ENCODE results near the gene ZNF521. TPM values are rescaled to one million over a fixed set of nuclear protein-coding genes. Genes with fewer than 3 reads are reported as not detected.
"Not testable (repeated sequence)": the region's sequence is repeated elsewhere in the genome, so short reads cannot be mapped to it uniquely, and the experiment has no call there.

Gene ZNF521
- total RNA-seq, 1 donor from 2014 or later = 10.3 TPM

DNA sequence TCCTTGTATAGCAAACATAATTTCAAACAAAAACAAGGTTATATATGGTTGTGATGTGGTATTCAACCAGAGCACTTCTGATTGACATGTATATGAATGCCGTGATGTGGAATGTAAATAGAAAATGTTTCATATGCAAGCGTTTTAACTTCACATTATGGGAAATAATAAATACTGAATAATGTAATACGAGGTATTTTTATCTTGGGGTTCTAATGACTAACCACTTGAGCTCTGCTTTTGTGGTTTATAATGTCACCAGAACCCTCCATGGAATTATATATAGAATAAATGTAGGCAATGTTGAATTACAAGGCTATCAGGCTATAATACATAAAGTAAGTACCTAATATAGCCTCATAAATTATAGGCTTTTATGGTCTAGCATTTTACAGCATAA lies 72.4 kb downstream of the ZNF521 start:
- no peak overlapping the region for H3K4me3 ChIP-seq
- H3K4me1 ChIP-seq = peaks cover 79% of the 10 kb centered on the region
- TF ChIP-seq, protein P1, sequence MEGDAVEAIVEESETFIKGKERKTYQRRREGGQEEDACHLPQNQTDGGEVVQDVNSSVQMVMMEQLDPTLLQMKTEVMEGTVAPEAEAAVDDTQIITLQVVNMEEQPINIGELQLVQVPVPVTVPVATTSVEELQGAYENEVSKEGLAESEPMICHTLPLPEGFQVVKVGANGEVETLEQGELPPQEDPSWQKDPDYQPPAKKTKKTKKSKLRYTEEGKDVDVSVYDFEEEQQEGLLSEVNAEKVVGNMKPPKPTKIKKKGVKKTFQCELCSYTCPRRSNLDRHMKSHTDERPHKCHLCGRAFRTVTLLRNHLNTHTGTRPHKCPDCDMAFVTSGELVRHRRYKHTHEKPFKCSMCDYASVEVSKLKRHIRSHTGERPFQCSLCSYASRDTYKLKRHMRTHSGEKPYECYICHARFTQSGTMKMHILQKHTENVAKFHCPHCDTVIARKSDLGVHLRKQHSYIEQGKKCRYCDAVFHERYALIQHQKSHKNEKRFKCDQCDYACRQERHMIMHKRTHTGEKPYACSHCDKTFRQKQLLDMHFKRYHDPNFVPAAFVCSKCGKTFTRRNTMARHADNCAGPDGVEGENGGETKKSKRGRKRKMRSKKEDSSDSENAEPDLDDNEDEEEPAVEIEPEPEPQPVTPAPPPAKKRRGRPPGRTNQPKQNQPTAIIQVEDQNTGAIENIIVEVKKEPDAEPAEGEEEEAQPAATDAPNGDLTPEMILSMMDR (IDR thresholded peaks at IDR 0.05; ENCODE audit: borderline replicate concordance) = no peak
- H3K27ac ChIP-seq (replicated peaks) = no peak overlapping the region
- no peaks in the 10 kb centered on the region for H3K36me3 ChIP-seq
- H3K9me3 ChIP-seq (replicated peaks) = no peaks in the 10 kb centered on the region
- no peaks in the 10 kb centered on the region for H3K27me3 ChIP-seq (ENCODE audit: low read depth)
- no peak for DNase-seq
- intact Hi-C loops (cut with micrococcal nuclease) = no loop called here

DNA sequence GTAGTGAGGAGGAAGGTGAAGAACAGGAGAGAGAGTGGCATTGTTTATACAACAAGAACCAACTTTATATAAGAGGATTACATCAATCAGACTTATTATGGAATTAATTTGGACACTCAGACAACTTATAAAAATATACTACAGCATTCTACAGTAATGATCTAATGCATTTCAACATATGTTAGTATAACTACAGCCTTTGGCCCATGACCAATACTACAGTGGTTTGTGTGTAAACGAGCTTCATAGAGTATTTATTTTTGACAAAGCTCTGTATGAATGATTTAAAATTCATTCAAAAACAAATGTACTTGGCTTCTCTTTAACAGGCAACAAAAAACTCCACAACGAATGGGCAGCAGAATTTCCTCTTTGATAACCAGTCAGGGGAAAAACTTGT lies 72.8 kb downstream of the ZNF521 start:
- intact Hi-C loops (cut with micrococcal nuclease) = no loop called here
- peaks cover 75% of the 10 kb centered on the region for H3K4me1 ChIP-seq

DNA sequence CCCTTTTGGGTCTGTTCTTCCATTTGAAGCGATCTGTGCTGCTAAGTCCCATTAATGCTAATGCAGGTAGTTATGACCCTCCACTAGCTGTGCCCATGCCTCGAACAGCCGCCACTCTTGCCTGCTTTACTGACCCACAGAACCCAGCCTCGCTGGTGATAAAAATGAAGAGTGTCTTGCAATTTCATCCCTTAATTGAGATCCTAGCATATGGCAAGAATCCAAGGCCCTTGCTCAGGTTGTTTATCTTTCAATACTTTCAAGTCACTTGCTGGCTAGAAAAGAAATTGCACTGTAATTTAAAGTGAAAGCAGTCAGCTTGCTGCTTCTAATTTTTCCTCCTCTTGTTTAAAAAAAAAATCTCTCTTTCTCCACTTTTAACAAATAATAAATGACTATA lies 73.6 kb downstream of the ZNF521 start:
- no peak overlapping the region for H3K27ac ChIP-seq (replicated peaks)
- peaks cover 67% of the 10 kb centered on the region for H3K4me1 ChIP-seq
- no peaks in the 10 kb centered on the region for H3K36me3 ChIP-seq
- H3K9me3 ChIP-seq (replicated peaks) = no peaks in the 10 kb centered on the region
- H3K27me3 ChIP-seq (ENCODE audit: low read depth) = no peaks in the 10 kb centered on the region
- TF ChIP-seq, protein P1 (IDR thresholded peaks at IDR 0.05; ENCODE audit: borderline replicate concordance) = no peak
- DNase-seq = no peak
- H3K4me3 ChIP-seq = peak overlapping the region; percentile 27
- intact Hi-C loops (cut with micrococcal nuclease) = no loop called here

More for the DNA sequence above, 72.8 kb downstream of the ZNF521 start:
- H3K27me3 ChIP-seq (ENCODE audit: low read depth) = no peaks in the 10 kb centered on the region
- H3K9me3 ChIP-seq (replicated peaks) = no peaks in the 10 kb centered on the region
- TF ChIP-seq, protein P1 (IDR thresholded peaks at IDR 0.05; ENCODE audit: borderline replicate concordance) = no peak
- DNase-seq = no peak
- no peak overlapping the region for H3K27ac ChIP-seq (replicated peaks)
- H3K36me3 ChIP-seq = no peaks in the 10 kb centered on the region
- H3K4me3 ChIP-seq = no peak overlapping the region

DNA sequence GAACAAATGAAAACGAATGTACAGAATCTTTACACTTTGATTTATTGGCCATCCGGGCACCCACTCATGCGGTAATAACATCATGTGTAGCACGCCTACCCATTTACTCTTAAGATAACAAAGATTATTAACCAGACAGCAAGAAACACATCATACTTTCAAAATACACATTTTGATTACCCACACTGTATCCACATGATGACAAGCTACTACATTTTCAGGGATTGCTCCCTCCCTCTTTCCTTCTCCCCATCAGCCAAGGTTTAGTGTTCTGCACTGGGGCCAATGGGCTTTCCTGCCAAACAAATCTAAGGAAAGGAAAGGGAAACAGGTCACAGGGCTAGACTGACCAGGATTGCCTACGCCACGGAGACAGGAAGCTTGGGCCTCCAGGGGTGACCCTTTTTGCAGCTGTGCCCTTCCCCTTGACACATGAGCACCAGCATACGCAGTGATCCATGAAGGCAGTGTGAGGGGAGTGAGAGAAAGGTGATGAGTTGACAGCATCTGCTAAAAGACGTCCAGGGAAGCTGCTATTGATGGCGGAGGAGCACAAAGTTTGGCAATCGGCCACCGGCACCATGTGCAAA lies 76.5 kb downstream of the ZNF521 start:
- Histone ChIP-seq H3K27me3 (ENCODE audit: low read depth) (no peaks in the 10 kb centered on the region), H3K9me3 (replicated peaks) (no peaks in the 10 kb centered on the region), H3K4me1 (peaks cover 40% of the 10 kb centered on the region), H3K27ac (replicated peaks) (no peak overlapping the region), H3K36me3 (peaks cover 10% of the 10 kb centered on the region), H3K4me3 (no peak overlapping the region)
- TF ChIP-seq, protein P1 (IDR thresholded peaks at IDR 0.05; ENCODE audit: borderline replicate concordance) = no peak
- DNase-seq = no peak
- intact Hi-C loops (cut with micrococcal nuclease) = no loop called here

DNA sequence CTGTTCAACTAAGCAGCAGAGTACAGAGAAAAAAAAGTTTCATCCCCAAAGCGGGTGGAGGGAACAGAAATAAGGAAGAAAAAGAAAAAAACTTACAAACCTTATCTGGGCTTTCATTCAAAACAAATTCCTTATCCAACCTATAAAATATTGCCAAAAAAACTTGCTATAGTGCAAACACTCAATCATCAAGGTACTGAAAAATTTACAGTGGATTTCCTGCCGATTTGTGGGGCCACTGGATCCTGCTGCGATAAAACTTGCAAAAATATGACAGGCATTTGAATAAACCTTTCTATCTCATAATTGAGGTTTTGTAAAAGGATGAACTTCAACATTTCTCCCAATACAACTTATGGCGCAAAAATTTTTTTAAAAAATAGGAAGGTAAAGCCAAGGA lies 77.0 kb downstream of the ZNF521 start:
- intact Hi-C loops (cut with micrococcal nuclease) = no loop called here
- H3K27me3 ChIP-seq (ENCODE audit: low read depth) = no peaks in the 10 kb centered on the region
- TF ChIP-seq, protein P1 (IDR thresholded peaks at IDR 0.05; ENCODE audit: borderline replicate concordance) = no peak

DNA sequence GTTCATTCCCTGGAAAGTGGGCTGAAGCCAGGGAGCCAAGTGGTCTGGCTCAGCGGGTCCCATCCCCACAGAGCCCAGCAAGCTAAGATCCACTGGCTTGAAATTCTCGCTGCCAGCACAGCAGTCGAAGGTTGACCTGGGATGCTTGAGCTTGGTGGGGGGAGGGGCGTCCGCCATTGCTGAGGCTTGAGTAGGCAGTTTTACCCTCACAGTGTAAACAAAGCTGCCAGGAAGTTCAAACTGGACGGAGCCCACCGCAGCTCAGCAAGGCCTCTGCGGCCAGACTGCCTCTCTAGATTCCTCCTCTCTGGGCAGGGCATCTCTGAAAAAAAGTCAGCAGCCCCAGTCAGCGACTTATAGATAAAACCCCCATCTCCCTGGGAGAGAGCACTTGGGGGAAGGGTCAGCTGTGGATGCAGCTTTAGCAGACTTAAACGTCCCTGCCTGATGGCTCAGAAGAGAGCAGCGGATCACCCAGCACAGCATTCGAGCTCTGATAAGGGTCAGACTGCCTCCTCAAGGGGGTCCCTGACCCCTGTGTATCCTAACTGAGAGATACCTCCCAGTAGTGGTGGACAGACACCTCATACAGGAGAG lies 84.9 kb downstream of the ZNF521 start:
- H3K4me3 ChIP-seq; H3K36me3 ChIP-seq; H3K27ac ChIP-seq (replicated peaks); H3K9me3 ChIP-seq (replicated peaks); DNase-seq; intact Hi-C loops (cut with micrococcal nuclease); H3K27me3 ChIP-seq (ENCODE audit: low read depth): not testable (repeated sequence)
- peaks cover 26% of the 10 kb centered on the region for H3K4me1 ChIP-seq

More for the DNA sequence above, 77.0 kb downstream of the ZNF521 start:
- Histone ChIP-seq H3K27ac (replicated peaks) (no peak overlapping the region), H3K4me3 (no peak overlapping the region), H3K9me3 (replicated peaks) (no peaks in the 10 kb centered on the region), H3K36me3 (peaks cover 10% of the 10 kb centered on the region), H3K4me1 (peaks cover 35% of the 10 kb centered on the region)
- DNase-seq = no peak

All from left ventricle myocardium inferior (tissue), 1 donor.